ENCODE data around the gene REEP5.
"Not testable (repeated sequence)": the region's sequence is repeated elsewhere in the genome, so short reads cannot be mapped to it uniquely, and the experiment has no call there.

REEP5 gene

DNA sequence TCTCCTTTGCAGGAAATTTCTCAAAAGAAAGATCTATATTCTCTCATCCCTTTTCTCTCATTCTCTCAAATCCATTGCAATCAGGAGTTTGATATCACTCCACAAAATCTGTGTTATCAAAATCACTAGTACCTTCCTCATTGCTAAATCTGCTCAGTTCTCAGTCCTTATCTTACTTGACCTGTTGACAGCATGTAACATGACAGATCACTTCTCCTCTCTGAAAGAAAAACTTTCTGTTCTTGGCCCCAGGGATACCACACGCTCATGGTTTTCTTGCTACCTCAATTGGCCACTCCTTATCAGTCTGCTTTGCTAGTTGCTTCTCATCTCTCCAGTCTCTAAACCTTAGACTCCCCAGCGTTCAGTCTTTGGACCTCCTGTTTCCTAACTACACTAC lies 38.8 kb downstream of the REEP5 start:
- DNase-seq, result no peak

DNA sequence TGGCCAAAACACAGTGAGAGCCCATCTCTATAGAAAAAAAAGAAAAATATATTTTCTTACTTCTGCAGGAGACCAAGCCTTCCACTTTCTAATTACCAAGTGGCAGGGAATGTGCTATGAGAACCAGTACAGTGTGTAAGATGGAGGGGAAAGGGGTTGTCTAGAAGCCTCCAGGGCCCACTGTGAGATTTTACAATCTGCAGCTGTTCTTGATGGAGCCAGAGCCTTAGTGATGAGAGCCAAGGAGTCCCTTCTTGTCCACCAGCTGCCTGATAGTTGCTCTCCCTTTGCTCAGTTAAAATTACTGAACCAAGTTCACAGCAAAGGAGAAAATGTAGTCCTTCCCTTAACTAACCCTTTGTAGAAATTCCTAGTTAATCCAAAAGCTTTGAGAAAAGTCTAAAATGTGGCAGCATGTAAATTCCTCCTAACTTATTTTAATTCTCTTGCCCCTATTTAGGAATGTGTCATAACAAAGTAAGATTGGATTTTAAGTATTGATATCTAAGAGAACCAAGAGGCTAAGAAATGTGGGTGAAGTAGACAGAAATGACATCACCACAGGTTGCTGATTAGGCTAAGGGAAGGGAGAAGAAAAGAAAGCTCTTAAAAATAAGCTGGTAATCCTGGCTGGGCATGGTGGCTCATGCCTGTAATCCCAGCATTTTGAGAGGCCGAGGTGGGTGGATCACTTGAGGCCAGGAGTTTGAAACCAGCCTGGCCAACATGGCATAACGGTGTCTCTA lies 41.6 kb downstream of the REEP5 start:
- no peak for DNase-seq

DNA sequence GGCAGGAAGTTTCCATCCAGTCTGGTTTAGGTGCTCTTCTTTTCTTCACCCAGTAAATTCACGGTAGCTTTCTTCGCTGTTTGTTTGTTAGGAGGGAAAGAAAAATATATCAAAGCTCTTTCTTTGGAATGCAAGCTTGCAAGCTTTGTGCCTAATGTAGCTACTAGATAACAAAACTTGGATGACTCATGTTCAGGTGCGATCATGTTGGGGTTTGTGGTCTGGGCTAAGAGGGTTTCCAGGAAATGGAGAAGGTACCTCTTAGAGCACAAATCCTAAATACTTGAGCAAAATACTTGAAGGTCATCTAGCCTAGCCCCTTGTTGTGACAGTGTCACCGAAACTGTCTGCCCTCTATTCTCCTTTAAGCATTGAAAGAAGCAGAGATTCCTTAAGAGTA lies 43.3 kb downstream of the REEP5 start:
- DNase-seq, result no peak

DNA sequence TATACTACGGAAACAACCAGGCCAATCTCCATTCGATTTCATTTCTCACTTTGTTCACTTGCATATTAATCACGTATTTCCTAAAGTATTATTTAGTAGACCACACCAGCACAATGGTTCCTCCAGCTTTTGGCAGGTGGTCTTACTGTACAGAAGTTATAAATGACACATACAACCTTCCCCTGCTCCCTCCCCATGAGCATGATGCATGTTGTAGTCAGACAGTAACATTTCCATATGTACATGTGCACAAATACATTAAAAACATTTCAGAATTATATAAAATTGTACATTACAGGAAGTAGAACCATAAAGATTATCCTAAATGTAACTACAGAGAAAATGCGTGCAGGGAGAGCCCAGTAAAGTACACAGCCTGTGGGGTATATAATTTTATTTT lies 43.9 kb downstream of the REEP5 start:
- DNase-seq, result no peak

DNA sequence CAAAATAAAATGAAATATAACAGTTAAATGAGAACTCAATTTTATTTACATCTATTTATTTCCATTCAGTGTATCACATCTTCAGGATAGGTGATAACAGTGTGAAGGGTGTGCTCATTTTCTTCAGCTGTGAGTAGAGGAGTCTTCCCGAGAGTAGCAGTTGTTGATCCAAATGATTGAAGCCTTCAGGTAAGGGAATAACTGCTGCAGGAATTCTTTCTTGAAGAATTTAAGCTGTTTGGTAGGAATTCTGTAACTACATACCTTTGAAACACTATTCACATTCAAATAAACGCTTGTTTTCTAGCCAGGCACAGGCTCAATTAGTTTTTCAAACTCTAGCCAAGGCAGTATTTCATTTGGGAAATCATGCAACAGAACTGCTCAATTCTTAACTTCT lies 45.7 kb downstream of the REEP5 start:
- DNase-seq, result no peak

DNA sequence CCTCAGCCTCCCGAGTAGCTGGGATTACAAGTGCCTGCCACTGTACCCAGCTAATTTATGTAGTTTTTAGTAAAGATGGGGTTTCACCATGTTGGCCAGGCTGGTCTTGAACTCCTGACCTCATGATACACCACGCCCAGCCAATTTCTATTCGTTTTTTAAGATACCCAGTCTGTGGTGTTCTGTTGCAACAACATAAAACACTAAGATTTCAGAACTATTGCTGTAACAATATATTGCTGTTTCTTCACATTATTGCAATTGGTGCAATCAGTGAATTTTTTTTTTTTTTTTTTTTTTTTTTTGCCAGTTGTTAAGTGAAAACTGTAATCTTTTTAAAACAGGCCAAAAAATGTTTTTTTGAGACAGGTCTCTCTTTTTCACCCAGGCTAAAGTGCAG lies 51.1 kb downstream of the REEP5 start:
- no peak for DNase-seq

DNA sequence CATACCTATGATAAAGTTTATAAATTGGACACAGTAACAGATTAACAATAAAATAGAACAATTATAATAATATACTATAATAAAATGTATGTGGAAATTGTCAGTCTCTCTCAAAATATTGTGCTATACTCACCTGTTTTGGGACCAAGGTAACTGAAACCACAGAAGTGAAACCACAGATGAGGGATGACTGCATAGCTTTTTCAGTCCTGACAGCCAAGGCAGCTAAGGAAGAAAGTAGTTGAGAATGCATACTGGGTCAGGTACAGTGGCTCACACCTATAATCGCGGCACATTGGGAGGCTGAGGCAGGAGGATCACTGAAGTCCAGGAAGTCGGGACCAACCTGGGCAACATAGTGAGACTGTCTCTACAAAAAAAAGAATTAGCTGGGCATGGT lies 52.1 kb downstream of the REEP5 start:
- no peak for DNase-seq

DNA sequence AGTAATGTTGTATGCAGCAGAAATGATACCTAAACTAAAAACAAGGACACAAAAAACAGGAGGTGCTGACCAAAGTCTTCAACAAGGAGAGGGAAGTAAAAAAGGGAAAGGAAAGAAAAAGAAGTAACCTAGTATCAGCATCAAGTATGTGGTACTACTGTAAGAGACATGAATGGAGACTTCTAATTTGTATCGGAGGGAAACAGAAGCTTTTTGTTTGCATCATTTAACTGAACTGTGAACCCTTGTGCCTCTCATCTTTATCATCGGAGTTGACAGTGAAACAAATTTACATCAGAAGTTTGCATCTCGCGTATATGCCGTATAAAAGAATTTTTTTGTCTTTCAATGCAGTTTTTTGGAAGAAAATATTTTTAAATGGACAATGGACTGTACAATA lies 54.6 kb downstream of the REEP5 start:
- DNase-seq, result no peak

DNA sequence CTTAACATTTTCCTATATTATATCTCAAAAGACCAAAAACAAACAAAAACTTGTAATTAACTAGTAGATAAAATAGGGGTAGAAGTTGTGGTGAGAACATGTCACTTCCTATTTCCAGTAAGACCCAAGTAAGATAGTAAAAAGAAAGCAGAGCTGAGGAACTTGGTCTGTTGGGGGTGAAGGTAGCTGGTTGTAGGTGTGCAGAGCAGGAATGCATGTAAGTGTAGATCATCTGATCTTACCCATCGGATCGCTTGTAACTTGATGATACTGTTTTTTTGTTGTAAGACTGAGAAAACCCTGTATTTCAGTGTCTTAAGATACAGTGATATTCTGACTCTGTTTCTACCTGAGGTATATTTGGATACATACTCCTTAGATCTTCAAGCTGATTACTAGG lies 55.3 kb downstream of the REEP5 start:
- no peak for DNase-seq

DNA sequence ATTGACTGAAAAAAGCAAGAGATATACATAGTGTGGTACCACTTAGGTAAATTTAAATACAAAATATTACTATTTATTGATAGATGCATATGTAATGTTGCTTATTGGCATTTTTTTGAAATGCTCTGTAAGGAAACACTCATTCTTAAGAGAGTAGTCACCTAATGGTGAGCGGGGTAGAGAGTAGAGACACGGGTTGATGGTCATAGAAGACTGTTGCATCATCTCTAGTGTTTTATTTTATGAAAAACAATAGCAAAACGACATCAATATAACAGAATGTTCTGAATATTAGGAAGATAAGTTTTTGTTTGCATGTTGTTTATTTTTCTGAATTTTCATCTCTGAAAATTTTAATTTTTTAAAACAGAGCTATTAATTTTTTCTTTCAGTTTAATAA lies 56.9 kb downstream of the REEP5 start:
- DNase-seq, result no peak

DNA sequence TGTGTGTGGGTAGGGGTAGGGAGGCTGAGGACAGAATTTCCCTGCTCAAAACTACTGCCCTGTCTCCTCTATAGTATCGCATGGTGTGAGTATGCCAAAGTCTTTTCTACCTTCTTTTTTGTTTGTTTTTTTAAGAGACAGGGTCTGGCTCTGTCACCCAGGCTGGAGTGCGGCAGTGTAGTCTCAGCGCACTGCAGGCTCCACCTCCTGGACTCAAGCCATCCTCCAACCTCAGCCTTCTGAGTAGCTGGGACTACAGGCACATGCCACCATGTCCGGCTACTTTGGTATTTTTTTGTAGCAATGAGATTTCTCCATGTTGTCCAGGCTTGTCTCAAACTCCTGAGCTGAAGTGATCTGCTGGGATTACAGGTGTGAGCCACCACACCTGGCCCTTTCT lies 58.5 kb downstream of the REEP5 start:
- DNase-seq, result no peak

DNA sequence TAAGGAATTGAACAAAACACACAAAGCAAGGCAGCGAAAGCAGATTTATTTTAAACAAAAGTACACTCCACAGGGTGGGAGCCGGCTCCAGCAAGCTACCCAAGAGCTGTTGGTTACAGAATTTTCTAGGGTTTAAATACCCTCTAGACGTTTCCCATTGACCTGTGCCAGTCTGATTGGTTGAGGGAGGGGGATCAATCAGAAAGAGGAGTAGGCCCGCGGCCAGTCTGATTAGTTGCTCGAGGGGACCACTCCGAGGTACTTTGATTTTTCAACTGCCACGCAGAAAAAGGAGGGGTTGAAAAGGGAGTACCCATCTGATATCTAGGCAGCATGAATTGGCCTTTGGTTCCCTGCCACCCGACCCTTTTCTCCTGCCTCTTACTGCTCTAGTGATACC lies 59.9 kb downstream of the REEP5 start:
- no peak for DNase-seq

DNA sequence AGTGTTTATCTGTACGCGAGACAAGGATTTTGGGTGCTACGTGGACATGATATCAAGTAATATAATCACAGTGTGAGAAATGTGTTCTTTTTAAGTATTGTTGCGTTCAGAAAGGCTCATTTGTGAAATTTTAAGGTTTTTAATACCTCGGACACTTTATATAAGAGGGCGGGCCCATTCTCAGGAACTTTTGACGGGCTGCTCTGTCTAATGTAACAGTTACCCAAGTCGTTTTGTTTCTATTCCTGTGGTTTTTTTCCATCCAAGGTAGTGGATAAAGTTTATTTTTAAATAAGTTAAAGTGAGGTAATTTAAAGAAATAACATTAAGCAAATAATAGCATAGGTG lies 60.4 kb downstream of the REEP5 start:
- DNase-seq, result no peak

DNA sequence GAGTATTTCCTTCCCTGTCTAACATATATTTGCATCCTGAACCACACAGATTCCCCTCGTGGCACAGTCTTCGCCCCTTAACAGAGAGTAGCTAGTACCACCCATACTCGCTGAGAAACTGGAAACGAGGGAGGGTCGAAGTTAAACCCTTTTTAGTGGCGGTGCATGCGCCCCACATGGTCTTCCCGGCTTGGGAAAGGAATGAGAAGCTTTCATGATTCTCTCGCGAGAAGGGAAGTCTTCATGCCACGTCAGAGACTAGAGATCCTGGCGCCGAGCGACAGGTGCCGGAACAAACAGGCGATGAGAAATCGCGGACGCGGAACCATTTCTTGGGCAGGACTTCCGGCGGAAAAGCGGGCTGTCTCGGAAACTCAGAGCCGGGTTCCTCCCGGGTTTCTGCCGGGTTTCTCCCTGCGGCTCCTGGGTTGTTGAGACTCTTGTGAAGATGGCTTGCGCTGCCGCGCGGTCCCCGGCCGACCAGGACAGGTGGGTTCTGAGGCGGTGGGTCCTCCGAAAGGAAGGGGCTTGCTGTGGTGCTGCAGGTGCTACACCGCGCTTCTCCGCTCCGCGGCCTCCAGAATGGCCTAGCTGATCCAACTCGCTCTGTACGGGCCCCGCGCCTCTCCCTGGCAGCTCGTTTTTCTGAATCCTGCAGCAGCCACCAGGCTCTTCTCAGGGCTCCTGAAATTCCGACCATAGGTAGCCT lies 60.9 kb downstream of the REEP5 start, which contains the start of gene SRP19:
Gene SRP19, plus strand, starts transcription at position 359 of the 709 bp plus-strand sequence. Its CDS starts 90 bp downstream, at position 449.
- DNase-seq, result peak; percentile 74 to 84 (median 80)

DNA sequence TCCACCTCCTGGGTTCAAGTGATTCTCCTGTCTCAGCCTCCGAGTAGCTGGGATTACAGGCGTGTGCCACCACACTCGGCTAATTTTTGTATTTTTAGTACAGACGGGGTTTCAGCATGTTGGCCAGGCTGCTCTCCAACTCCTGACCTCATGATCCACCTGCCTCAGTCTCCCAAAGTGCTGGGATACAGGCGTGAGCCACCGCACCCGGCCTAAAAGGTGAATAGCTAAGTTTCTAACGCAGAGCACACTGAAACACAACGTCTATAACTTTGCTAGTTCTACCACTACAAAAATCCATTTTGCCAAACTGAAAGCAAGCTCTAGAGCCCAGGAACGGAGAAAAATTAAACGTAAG lies 61.5 kb downstream of the REEP5 start:
- not testable (repeated sequence) for DNase-seq

DNA sequence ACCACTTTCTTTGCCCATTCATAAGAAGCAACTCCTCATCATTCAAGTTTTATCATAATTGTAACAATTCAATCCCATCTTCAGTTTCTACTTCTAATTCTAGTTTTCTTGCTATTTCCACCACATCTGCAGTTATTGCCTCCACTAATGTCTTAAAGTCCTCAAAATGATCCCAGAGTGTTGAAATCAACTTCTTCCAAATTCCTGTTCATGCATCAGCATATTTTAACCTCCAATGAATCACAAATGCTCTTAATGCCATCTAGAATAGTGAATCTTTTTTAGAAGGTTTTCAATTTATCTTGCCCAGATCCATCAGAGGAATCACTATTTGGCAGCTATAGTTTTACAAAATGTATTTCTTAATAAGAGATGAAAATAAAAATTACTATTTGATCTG lies 64.2 kb downstream of the REEP5 start:
- no peak for DNase-seq

DNA sequence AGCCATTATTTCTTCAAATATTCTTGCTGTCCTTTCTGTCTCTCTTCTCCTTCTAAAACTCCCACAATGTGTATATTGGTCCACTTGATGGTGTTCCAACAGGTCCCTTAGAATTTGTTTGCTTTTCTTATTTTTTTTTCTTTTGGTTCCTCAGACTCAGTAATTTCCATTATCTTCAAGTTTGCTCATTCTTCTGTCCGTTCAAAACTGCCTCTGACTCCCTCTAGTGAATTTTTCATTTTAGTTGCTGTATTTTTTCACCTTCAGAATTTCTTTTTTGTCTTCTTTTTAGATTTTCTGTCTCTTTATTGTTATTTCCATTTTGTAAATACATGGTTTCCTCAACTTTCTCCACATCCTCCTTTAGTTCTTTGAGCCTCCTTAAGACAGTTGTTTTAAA lies 67.4 kb downstream of the REEP5 start:
- no peak for DNase-seq

DNA sequence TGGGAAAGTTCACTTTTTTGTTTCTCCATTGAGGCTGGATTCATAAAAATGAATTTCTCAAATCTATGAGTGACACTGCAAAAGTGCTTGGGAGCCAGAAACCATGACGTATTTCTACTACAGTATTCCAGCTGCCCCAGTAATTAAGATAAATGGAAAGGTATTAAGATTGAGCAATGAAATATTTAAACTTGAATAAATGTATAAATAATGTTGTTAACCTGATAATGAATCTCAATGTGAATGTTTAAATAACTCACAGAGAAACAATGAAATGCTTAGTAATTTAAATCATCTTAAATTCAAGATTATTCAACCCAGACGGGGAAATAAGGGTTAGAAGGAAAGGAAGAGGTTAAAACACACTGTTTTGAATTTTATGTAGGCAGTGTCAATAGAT lies 72.1 kb downstream of the REEP5 start:
- no peak for DNase-seq

DNA sequence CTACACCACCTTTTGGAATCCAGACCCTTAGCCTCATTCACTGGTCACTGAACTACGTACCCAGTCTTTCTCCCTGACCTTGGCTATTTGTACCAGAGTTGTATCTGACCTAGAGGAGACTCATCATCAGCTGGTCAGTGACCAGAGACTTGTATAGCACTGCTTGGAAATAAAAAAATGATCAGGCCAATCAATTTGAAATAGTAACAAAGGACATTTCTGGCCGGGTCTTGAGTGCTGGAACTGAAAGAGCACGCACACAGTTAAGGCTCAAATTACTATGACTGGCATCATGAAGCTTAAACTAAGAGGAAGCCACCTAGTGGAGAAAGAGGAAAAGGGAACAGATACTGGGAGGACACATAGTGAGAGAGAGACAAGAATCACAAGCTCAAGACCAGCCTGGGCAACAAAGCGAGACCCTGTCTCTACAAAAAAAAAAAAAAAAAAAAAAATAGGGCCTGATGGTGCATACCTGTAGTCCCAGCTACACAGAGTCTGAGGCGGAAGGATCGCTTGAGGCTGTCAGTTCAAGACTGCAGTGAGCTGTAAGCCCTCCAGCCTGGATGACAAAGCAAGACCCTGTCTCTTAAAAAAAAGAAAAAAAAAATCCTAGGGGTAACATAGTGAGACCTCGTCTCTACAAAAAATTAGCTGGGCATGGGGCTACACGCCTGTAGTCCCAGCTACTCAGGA lies 73.8 kb downstream of the REEP5 start:
- no peak for DNase-seq

DNA sequence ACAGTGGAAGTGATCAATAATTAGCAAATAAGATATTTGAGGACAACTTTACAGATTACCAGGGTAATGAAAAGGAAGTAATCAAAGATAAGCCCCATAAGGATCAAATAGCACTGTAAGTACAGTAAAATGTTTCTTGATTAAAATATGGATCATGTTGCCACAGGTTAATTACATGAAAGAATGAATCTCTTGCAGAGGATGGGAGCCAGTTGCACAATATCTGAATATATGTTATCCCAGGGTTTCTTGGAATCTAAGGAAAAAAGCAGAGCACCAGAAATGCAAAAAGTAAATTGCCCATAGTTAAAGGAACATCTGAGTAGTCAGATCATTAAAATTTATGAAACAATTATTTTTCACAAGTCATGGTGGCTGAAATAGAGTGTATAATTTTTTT lies 74.7 kb downstream of the REEP5 start:
- no peak for DNase-seq

DNA sequence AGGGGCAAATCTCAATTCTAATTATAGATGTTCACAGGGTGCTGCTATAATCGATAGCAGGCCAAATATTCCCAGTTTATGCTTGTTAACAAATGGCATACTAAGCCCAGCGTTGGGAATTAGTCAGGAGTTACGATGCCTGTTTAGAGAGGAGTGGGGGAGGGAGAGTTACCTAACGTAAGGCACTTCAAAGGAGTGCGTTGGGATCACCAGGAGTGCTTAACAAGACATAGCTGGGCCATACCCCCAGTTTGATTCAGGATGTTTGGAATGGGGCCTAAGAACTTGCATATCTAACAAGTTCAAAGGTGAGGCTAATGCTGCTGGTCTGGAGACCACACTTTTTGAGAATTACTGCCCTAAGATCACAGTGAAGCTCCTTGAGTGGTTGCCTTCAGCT lies 75.5 kb downstream of the REEP5 start:
- no peak for DNase-seq

DNA sequence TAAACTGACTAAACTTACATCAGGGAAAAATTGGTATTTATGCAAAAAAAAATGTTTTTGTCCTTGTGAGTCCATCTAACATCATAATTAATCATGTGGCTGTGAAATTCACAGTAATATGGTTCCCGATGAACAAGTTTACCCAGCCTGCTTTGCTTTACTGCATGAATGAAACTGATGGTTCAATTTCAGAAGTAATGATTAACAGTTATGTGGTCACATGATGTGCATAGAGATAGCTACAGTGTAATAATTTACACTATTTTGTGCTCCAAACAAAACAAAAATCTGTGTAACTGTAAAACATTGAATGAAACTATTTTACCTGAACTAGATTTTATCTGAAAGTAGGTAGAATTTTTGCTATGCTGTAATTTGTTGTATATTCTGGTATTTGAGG lies 77.5 kb downstream of the REEP5 start:
- DNase-seq, result no peak

DNA sequence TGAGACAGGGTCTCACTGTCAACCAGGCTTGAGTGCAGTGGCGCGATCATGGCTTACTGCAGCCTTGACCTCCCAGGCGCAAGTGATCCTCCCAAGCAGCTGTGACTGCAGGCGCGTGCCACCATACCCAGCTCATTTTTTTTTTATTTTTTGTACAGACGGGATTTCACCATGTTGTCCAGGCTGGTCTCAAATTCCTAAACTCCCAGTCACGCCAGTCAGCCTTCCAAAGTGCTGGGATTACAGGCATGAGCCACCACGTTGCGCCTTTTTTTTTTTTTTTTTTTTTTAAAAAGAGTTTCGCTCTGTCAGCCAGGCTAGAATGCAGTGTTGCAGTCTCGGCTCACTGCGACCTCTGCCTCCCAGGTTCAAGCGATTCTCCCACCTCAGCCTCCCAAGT lies 88.1 kb downstream of the REEP5 start:
- no peak for DNase-seq

DNA sequence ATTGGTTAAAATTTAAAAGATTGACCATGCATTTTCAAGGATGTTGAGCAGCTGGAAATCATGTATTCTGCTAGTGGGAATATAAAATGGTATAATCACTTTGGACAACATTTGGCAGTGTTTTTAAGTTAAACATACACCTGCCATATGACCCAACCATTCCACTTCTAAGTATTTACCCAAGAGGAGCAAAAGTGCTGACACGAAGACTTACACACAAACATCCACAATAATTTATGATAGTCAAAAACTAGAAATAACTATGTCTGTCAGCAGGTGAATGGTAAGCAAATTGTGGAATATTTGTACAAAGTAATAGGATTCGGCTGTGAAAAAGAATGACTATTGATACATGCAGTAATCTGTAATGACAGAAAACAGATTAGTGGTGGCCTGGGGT lies 91.6 kb downstream of the REEP5 start:
- DNase-seq, result no peak
